A549 (cell line): ENCODE data around the gene RSRC1. TPM values are rescaled to one million over a fixed set of nuclear protein-coding genes. Genes with fewer than 3 reads are reported as not detected.

Experiments
- ATAC-seq, 2 experiments: fragments of 200-7000 bp in 1 of 2; fragments of >200 bp in 1 of 2; cut with Nextera tagmentation in 1 of 2; cut with Tn5 transposase in 1 of 2; 3 replicates each; pipeline versions ENCODE4 v1.8.0 to v1.9.1; 2018 to 2020; ENCODE audit warnings: mild to moderate bottlenecking in 1 of 2, moderate library complexity in 1 of 2
- CTCF ChIA-PET: fragments of 300-600 bp; sonication (Branson Sonifier 250); formaldehyde crosslinking; extraction: SDS; loops from one replicate; lab custom pipeline; 2021; ENCODE audit warnings: antibody characterized with exemption, inconsistent platforms; lab: Yijun Ruan, JAX
- POLR2A ChIA-PET: fragments of 350-600 bp; formaldehyde crosslinking; extraction: SDS; loops from one replicate; lab custom pipeline; 2021; ENCODE audit warnings: antibody characterized with exemption, inconsistent platforms; lab: Yijun Ruan, JAX
- DNase-seq, 2 experiments: peaks; one replicate each; pipeline versions ENCODE4 v3.0.0 to v3.0.0-alpha.2; 2011 to 2016; ENCODE audit warnings: low read depth in 1 of 2, low spot score in 1 of 2
- FAIRE-seq: peaks from 2 replicates; lab custom pipeline; 2011; peaks lifted over from hg19 to GRCh38; lab: Jason Lieb, UNC
- H3K27ac ChIP-seq, 2 experiments: fragments of >200 bp; sonication (Bioruptor Twin); formaldehyde crosslinking; 3 replicates each; pipeline ENCODE4 v1.5.1; 2016 to 2017
- H3K4me1 ChIP-seq: fragments of >200 bp; sonication (Bioruptor Twin); formaldehyde crosslinking; 3 replicates; pipeline ENCODE4 v1.6.1; 2016
- H3K4me2 ChIP-seq: fragments of >200 bp; sonication (Bioruptor Twin); formaldehyde crosslinking; 3 replicates; pipeline ENCODE4 v1.6.1; 2016
- H3K4me3 ChIP-seq: fragments of >200 bp; sonication (Bioruptor Twin); formaldehyde crosslinking; 3 replicates; pipeline ENCODE4 v1.5.1; 2016
- H3K9me3 ChIP-seq: fragments of >200 bp; sonication (Bioruptor Twin); formaldehyde crosslinking; 3 replicates; pipeline ENCODE4 v1.6.1; 2016
- BHLHE40 ChIP-seq: IDR thresholded peaks from 2 replicates; pipeline ENCODE4 v1.6.1; 2012; ENCODE audit warnings: low read depth, low read length, inconsistent platforms
- CEBPB ChIP-seq, 2 experiments: fragments of >200 bp in 1 of 2; sonication (Bioruptor Twin) in 1 of 2; formaldehyde crosslinking in 1 of 2; IDR thresholded peaks; 2 replicates each; pipeline ENCODE4 v1.6.1; 2012 to 2016
- E2F6 ChIP-seq: IDR thresholded peaks from 2 replicates; pipeline ENCODE4 v1.6.1; 2012; ENCODE audit warnings: low read depth, borderline replicate concordance
- EP300 ChIP-seq, 2 experiments: fragments of >200 bp; sonication (Bioruptor Twin); formaldehyde crosslinking; IDR thresholded peaks; 2 replicates in 1 of 2; 3 replicates in 1 of 2; pipeline ENCODE4 v1.6.1; 2016 to 2017
- ESRRA ChIP-seq: fragments of 150-350 bp; IDR thresholded peaks from 2 replicates; pipeline ENCODE4 v1.6.1; 2014; ENCODE audit warnings: mild to moderate bottlenecking, low read length, borderline replicate concordance
- FOSL2 ChIP-seq, 2 experiments: fragments of 450-650 bp in 1 of 2; fragments of >200 bp in 1 of 2; sonication (Bioruptor Twin) in 1 of 2; formaldehyde crosslinking; IDR thresholded peaks; 2 replicates each; pipeline versions ENCODE4 v1.5.0 to v1.6.1; 2016 to 2020; ENCODE audit warnings: mild to moderate bottlenecking in 1 of 2, moderate library complexity in 1 of 2
- HEYL ChIP-seq: fragments of 250-450 bp; sonication (Bioruptor Pico); IDR thresholded peaks from 2 replicates; pipeline ENCODE4 v1.8.0; 2021; ENCODE audit warnings: mild to moderate bottlenecking, moderate library complexity
- HMGXB4 ChIP-seq: fragments of 250-450 bp; sonication (Bioruptor Pico); IDR thresholded peaks from 2 replicates; pipeline ENCODE4 v1.5.0; 2021; ENCODE audit warnings: mild to moderate bottlenecking, moderate library complexity, borderline replicate concordance
- HOXB5 ChIP-seq: fragments of 250-450 bp; sonication (Bioruptor Pico); IDR thresholded peaks from 2 replicates; pipeline ENCODE4 v1.5.0; 2020; ENCODE audit warnings: mild to moderate bottlenecking, moderate library complexity
- JUN ChIP-seq, 2 experiments: fragments of >200 bp; sonication (Bioruptor Twin); formaldehyde crosslinking; IDR thresholded peaks; 2 replicates in 1 of 2; 3 replicates in 1 of 2; pipeline ENCODE4 v1.6.1; 2016 to 2017
- JUNB ChIP-seq: fragments of >200 bp; sonication (Bioruptor Twin); formaldehyde crosslinking; IDR thresholded peaks from 2 replicates; pipeline ENCODE4 v1.6.1; 2016
- MAFK ChIP-seq: fragments of 450-650 bp; IDR thresholded peaks from 2 replicates; pipeline ENCODE4 v1.6.1; 2014; ENCODE audit not compliant: partially characterized antibody
- MAX ChIP-seq: IDR thresholded peaks from 2 replicates; pipeline ENCODE4 v1.6.1; 2012
- NPAS2 ChIP-seq: fragments of 250-450 bp; sonication (Bioruptor Pico); IDR thresholded peaks from 2 replicates; pipeline ENCODE4 v1.8.0; 2022; ENCODE audit warnings: mild to moderate bottlenecking, moderate library complexity, borderline replicate concordance
- PHF8 ChIP-seq: fragments of 200-600 bp; sonication (generic); IDR thresholded peaks from 2 replicates; pipeline ENCODE4 v1.6.1; 2016; ENCODE audit warnings: low read depth, mild to moderate bottlenecking, antibody characterized with exemption, moderate library complexity, borderline replicate concordance
- POLR2AphosphoS2 ChIP-seq: conservative IDR thresholded peaks from 2 replicates; pipeline ENCODE4 v1.6.1; 2012; ENCODE audit warnings: low read length, improper control_type of control experiment, inconsistent platforms
- RAD21 ChIP-seq, 2 experiments: fragments of >200 bp in 1 of 2; sonication (Bioruptor Twin) in 1 of 2; formaldehyde crosslinking in 1 of 2; IDR thresholded peaks in 1 of 2; conservative IDR thresholded peaks in 1 of 2; 2 replicates in 1 of 2; 3 replicates in 1 of 2; pipeline ENCODE4 v1.6.1; 2012 to 2018; ENCODE audit warnings: inconsistent platforms in 1 of 2
- REST ChIP-seq: fragments of 200-600 bp; sonication (generic); IDR thresholded peaks from 2 replicates; pipeline ENCODE4 v1.6.1; 2016; ENCODE audit warnings: antibody characterized with exemption, mild to moderate bottlenecking, moderate library complexity
- TFCP2L1 ChIP-seq: fragments of 250-450 bp; sonication (Bioruptor Pico); IDR thresholded peaks from 2 replicates; pipeline ENCODE4 v1.5.0; 2021; ENCODE audit warnings: mild to moderate bottlenecking
- WGBS: methylation state at CpG from one replicate; pipeline ENCODE4 v1.1.6; 2017; ENCODE audit errors: missing lambda C conversion rate; 5-methylcytosine and 5-hydroxymethylcytosine counted together
- polyA plus RNA-seq, 4 experiments: library from polyadenylated mRNA; depleted of rRNA in 3 of 4; stranded (reverse); fragments of >200 nt; fragmentation: RNase III in 1 of 4; extraction: RNeasy Plus Mini Kit Qiagen cat#74134 plus additional on column Dnase treatment in 1 of 4; gene quantifications; 2 replicates in 3 of 4; 3 replicates in 1 of 4; pipeline ENCODE4 v1.2.3, GENCODE V29; 2011 to 2017

RSRC1 gene
- polyA plus RNA-seq, 2 of the 4 experiments (the other 2 are of a cell fraction): 17.5 to 52.2 TPM

- POLR2A ChIA-PET: no interaction called here
- no peak overlapping the region for H3K4me3 ChIP-seq
- no peaks in the 10 kb centered on the region for H3K4me1 ChIP-seq
- ATAC-seq (no peak), FAIRE-seq (no peak), DNase-seq (no peak)
- no peak overlapping the region for H3K27ac ChIP-seq
- TF ChIP-seq PHF8 (no peak), JUNB (no peak), POLR2AphosphoS2 (no peak), REST (no peak), HMGXB4 (CRISPR knock-in tag) (no peak), BHLHE40 (no peak), CEBPB (IDR thresholded peaks at IDR 0.05) (no peak), RAD21 (conservative IDR thresholded peaks at IDR 0.05 in 1 of 2, IDR thresholded peaks at IDR 0.05 in 1 of 2) (no peak), MAFK (no peak), MAX (no peak), JUN (IDR thresholded peaks at IDR 0.05) (no peak), EP300 (IDR thresholded peaks at IDR 0.05) (no peak), HEYL (no peak), E2F6 (no peak), ESRRA (no peak), TFCP2L1 (CRISPR knock-in tag) (no peak), NPAS2 (CRISPR knock-in tag) (no peak), HOXB5 (CRISPR knock-in tag) (no peak)
- WGBS: 46% methylated on average over 4 of the region's 4 CpGs
- no peaks in the 10 kb centered on the region for H3K9me3 ChIP-seq
- no peak overlapping the region for H3K4me2 ChIP-seq
- CTCF ChIA-PET: interaction anchor here (0.6 to 1.0 kb wide), 3 partner anchors 9 to 14 kb away, joined by 3 to 5 read pairs (median 4); partner anchors contain the start of gene MLF1
These were observed 449.6 kb downstream of the RSRC1 start for GRCh38 chr3:158559504-158559903.

- no peak for FAIRE-seq
- DNase-seq: no peak
- H3K4me3 ChIP-seq: no peak overlapping the region
- WGBS: 94% methylated on average over 1 of the region's 1 CpG
- H3K4me2 ChIP-seq: no peak overlapping the region
- no peak overlapping the region for H3K27ac ChIP-seq
- POLR2A ChIA-PET: no interaction called here
- ATAC-seq: no peak
- H3K9me3 ChIP-seq: no peaks in the 10 kb centered on the region
- CTCF ChIA-PET: interaction anchor here (1.2 kb wide), 1 partner anchor 9 kb away, joined by 4 read pairs; no protein-coding TSS in a partner anchor
- H3K4me1 ChIP-seq: no peaks in the 10 kb centered on the region
- no peak for TF ChIP-seq FOSL2 (IDR thresholded peaks at IDR 0.05)
- no peak for TF ChIP-seq FOSL2 (CRISPR knock-in tag; IDR thresholded peaks at IDR 0.05)
- no peak for TF ChIP-seq POLR2AphosphoS2
These were observed 451.1 kb downstream of the RSRC1 start for GRCh38 chr3:158560979-158561378.
